ENCODE results near the gene C2CD3.
"Not testable (repeated sequence)": the region's sequence is repeated elsewhere in the genome, so short reads cannot be mapped to it uniquely, and the experiment has no call there.

DNA sequence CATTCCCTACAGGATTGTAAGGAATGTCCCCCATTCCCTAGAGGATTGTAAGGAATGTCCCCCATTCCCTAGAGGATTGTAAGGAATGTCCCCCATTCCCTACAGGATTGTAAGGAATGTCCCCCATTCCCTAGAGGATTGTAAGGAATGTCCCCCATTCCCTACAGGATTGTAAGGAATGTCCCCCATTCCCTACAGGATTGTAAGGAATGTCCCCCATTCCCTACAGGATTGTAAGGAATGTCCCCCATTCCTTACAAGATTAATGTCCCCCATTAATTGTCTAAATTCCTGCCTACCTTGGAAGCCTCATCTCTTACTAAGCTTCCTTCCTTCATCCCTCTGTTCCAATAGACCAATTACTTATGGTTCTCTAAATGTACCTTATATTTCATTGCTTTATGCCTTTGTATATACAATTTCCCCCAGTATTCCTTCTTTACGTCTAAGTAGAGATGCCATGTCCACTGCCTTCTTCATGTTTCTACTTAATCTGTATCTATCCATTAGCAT lies 30.8 kb downstream of the C2CD3 start:
- TF ChIP-seq, protein P1, sequence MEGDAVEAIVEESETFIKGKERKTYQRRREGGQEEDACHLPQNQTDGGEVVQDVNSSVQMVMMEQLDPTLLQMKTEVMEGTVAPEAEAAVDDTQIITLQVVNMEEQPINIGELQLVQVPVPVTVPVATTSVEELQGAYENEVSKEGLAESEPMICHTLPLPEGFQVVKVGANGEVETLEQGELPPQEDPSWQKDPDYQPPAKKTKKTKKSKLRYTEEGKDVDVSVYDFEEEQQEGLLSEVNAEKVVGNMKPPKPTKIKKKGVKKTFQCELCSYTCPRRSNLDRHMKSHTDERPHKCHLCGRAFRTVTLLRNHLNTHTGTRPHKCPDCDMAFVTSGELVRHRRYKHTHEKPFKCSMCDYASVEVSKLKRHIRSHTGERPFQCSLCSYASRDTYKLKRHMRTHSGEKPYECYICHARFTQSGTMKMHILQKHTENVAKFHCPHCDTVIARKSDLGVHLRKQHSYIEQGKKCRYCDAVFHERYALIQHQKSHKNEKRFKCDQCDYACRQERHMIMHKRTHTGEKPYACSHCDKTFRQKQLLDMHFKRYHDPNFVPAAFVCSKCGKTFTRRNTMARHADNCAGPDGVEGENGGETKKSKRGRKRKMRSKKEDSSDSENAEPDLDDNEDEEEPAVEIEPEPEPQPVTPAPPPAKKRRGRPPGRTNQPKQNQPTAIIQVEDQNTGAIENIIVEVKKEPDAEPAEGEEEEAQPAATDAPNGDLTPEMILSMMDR (IDR thresholded peaks at IDR 0.05 in 8 of 11, conservative IDR thresholded peaks at IDR 0.05 in 3 of 11) = not testable (repeated sequence)
- TF ChIP-seq POLR2AphosphoS5, POLR2A (IDR thresholded peaks at IDR 0.05): not testable (repeated sequence)
